ENCODE measurements around the gene SYNRG.

The SYNRG gene

GRCh38 chr17:37604556-37604955, 4.7 kb downstream of the SYNRG start:
- DNase-seq, result no peak

GRCh38 chr17:37598145-37598544, 11.1 kb downstream of the SYNRG start:
- no peak for DNase-seq

GRCh38 chr17:37592291-37592690, 16.9 kb downstream of the SYNRG start:
- no peak for DNase-seq

GRCh38 chr17:37585066-37585465, 24.2 kb downstream of the SYNRG start:
- no peak for DNase-seq

GRCh38 chr17:37576281-37576680, 32.9 kb downstream of the SYNRG start:
- no peak for DNase-seq

- DNase-seq, result no peak
These were observed 34.8 kb downstream of the SYNRG start for GRCh38 chr17:37574427-37574826.

GRCh38 chr17:37571674-37572073, 37.5 kb downstream of the SYNRG start:
- no peak for DNase-seq

- DNase-seq, result peak in 9 of 58 donors; percentile 2 to 32 (median 6)
These were observed 38.6 kb downstream of the SYNRG start for GRCh38 chr17:37570527-37571093.

GRCh38 chr17:37568350-37569053, 40.7 kb downstream of the SYNRG start:
- no peak for DNase-seq

- no peak for DNase-seq
These were observed 41.7 kb downstream of the SYNRG start for GRCh38 chr17:37567538-37567937.

- no peak for DNase-seq
These were observed 42.1 kb downstream of the SYNRG start for GRCh38 chr17:37567137-37567536.

GRCh38 chr17:37564252-37564651, 45.0 kb downstream of the SYNRG start:
- no peak for DNase-seq

GRCh38 chr17:37562016-37562745, 47.0 kb downstream of the SYNRG start:
- no peak for DNase-seq

- no peak for DNase-seq
These were observed 50.9 kb downstream of the SYNRG start for GRCh38 chr17:37558299-37558698.

GRCh38 chr17:37557482-37557881, 51.7 kb downstream of the SYNRG start:
- DNase-seq, result no peak

- DNase-seq, result no peak
These were observed 53.8 kb downstream of the SYNRG start for GRCh38 chr17:37555386-37555785.

- no peak for DNase-seq
These were observed 55.7 kb downstream of the SYNRG start for GRCh38 chr17:37553401-37553966.

- DNase-seq, result no peak
These were observed 57.4 kb downstream of the SYNRG start for GRCh38 chr17:37551788-37552187.

- DNase-seq, result no peak
These were observed 61.2 kb downstream of the SYNRG start for GRCh38 chr17:37547986-37548385.

- DNase-seq, result no peak
These were observed 62.9 kb downstream of the SYNRG start for GRCh38 chr17:37546302-37546701.

- no peak for DNase-seq
These were observed 63.7 kb downstream of the SYNRG start for GRCh38 chr17:37545486-37545885.

GRCh38 chr17:37543637-37544052, 65.6 kb downstream of the SYNRG start:
- DNase-seq, result no peak
